K562 (cell line): ENCODE results near the gene ZER1. TPM values are rescaled to one million over a fixed set of nuclear protein-coding genes. Genes with fewer than 3 reads are reported as not detected.

ENCODE experiments used
- ARNT ChIP-seq, 2 experiments: fragments of 450-650 bp; IDR thresholded peaks; 2 replicates each; pipeline ENCODE4 v1.6.1; 2016; ENCODE audit warnings: mild to moderate bottlenecking in 1 of 2
- CREM ChIP-seq: IDR thresholded peaks from 2 replicates; pipeline ENCODE4 v1.6.1; 2014; ENCODE audit warnings: antibody characterized with exemption, low read depth
- ESRRB ChIP-seq: fragments of 250-450 bp; sonication (Bioruptor Pico); IDR thresholded peaks from 2 replicates; pipeline ENCODE4 v1.5.0; 2020; ENCODE audit warnings: mild to moderate bottlenecking, moderate library complexity, borderline replicate concordance
- GATAD2B ChIP-seq: fragments of 450-650 bp; IDR thresholded peaks from 2 replicates; pipeline ENCODE4 v1.6.1; 2017; ENCODE audit warnings: mild to moderate bottlenecking, borderline replicate concordance
- ILF3 ChIP-seq: fragments of 450-650 bp; IDR thresholded peaks from 2 replicates; pipeline ENCODE4 v1.6.1; 2018; ENCODE audit warnings: antibody characterized with exemption, mild to moderate bottlenecking, moderate library complexity, borderline replicate concordance
- MAZ ChIP-seq, 2 experiments: fragments of 450-650 bp in 1 of 2; sonication (generic) in 1 of 2; formaldehyde crosslinking; IDR thresholded peaks in 1 of 2; conservative IDR thresholded peaks in 1 of 2; 2 replicates each; pipeline versions ENCODE4 v1.4.0 to v1.5.0; 2020; ENCODE audit warnings: mild to moderate bottlenecking in 1 of 2, missing genetic modification reagents in 1 of 2
- MXI1 ChIP-seq: IDR thresholded peaks from 2 replicates; pipeline ENCODE4 v1.6.1; 2011; ENCODE audit warnings: low read depth, mild to moderate bottlenecking, improper control_type of control experiment, low read length
- PKNOX1 ChIP-seq: fragments of 450-650 bp; IDR thresholded peaks from 2 replicates; pipeline ENCODE4 v1.6.1; 2016
- POLR2A ChIP-seq: fragments of 450-650 bp; conservative IDR thresholded peaks from 2 replicates; pipeline ENCODE4 v1.6.1; 2016
- POLR3A ChIP-seq: IDR thresholded peaks from 2 replicates; pipeline ENCODE4 v1.6.1; 2011; ENCODE audit warnings: borderline replicate concordance, mild to moderate bottlenecking, moderate library complexity; ENCODE audit not compliant: insufficient read length, insufficient read depth; ENCODE audit errors: extremely low read depth
- RNF219 ChIP-seq: fragments of 250-450 bp; sonication (Bioruptor Pico); IDR thresholded peaks from 2 replicates; pipeline ENCODE4 v1.5.0; 2022; ENCODE audit warnings: mild to moderate bottlenecking
- SNRNP70 ChIP-seq: fragments of 200-400 bp; formaldehyde crosslinking; optimal IDR thresholded peaks from 2 replicates; pipeline ENCODE3; 2017; ENCODE audit warnings: low read depth, low read length
- THRAP3 ChIP-seq: fragments of 450-650 bp; IDR thresholded peaks from 2 replicates; pipeline ENCODE4 v1.6.1; 2016; ENCODE audit warnings: mild to moderate bottlenecking, inconsistent platforms, borderline replicate concordance
- TOE1 ChIP-seq, 2 experiments: fragments of 450-650 bp in 1 of 2; sonication (generic) in 1 of 2; formaldehyde crosslinking in 1 of 2; IDR thresholded peaks; 2 replicates each; pipeline versions ENCODE4 v1.7.1 to v1.8.0; 2016 to 2022; ENCODE audit warnings: borderline replicate concordance in 2 of 2, mild to moderate bottlenecking in 2 of 2, antibody characterized with exemption in 1 of 2, inconsistent platforms in 1 of 2, low read depth in 1 of 2, missing genetic modification reagents in 1 of 2, moderate library complexity in 1 of 2
- YBX1 ChIP-seq: fragments of 450-650 bp; IDR thresholded peaks from 2 replicates; pipeline ENCODE4 v1.7.1; 2016; ENCODE audit warnings: mild to moderate bottlenecking
- ZKSCAN8 ChIP-seq: fragments of 200-800 bp; sonication (Bioruptor generic); IDR thresholded peaks from 2 replicates; pipeline ENCODE4 v1.6.1; 2016; ENCODE audit warnings: missing genetic modification characterization, missing compliant biosample characterization
- ZNF23 ChIP-seq: fragments of 250-450 bp; sonication (Bioruptor Pico); IDR thresholded peaks from 2 replicates; pipeline ENCODE4 v1.4.0; 2020; ENCODE audit warnings: mild to moderate bottlenecking
- ZNF274 ChIP-seq: IDR thresholded peaks from 2 replicates; pipeline ENCODE4 v1.6.1; 2011; ENCODE audit warnings: low read depth, mild to moderate bottlenecking, low read length, moderate library complexity, borderline replicate concordance
- ZNF431 ChIP-seq: sonication (generic); formaldehyde crosslinking; IDR thresholded peaks from 2 replicates; pipeline ENCODE4 v1.8.0; 2022; ENCODE audit warnings: mild to moderate bottlenecking, missing genetic modification reagents
- ZNF655 ChIP-seq: fragments of 250-450 bp; sonication (Bioruptor Pico); IDR thresholded peaks from 2 replicates; pipeline ENCODE4 v1.5.0; 2021
- polyA plus RNA-seq, 8 experiments: library from polyadenylated mRNA; depleted of rRNA in 4 of 8; stranded (reverse) in 5 of 8; unstranded in 3 of 8; fragments of >200 nt; fragmentation: Nextera tagmentation in 2 of 8; fragmentation: Illumina TruSeq in 1 of 8; extraction: Ambion mirVana in 2 of 8; extraction: Trizol in 1 of 8; gene quantifications; 2 replicates each; pipeline versions ENCODE4 v1.2.1 to v1.2.3, GENCODE V29; 2011 to 2014; ENCODE audit warnings: inconsistent platforms in 1 of 8, missing spikeins in 1 of 8
- total RNA-seq, 7 experiments: library from RNA; depleted of rRNA in 6 of 7; stranded (reverse); fragments of >200 nt in 6 of 7; fragmentation: Illumina TruSeq in 2 of 7; extraction: Trizol in 2 of 7; gene quantifications; 2 replicates each; pipeline versions ENCODE4 v1.2.1 to v1.2.3, GENCODE V29; 2011 to 2021; ENCODE audit warnings: low replicate concordance in 1 of 7
- TF ChIP-seq, protein P1 (sequence below): fragments of 250-450 bp; sonication (Bioruptor Pico); IDR thresholded peaks from 2 replicates; pipeline ENCODE4 v1.5.1; 2021; ENCODE audit warnings: mild to moderate bottlenecking

Gene ZER1
- total and polyA plus RNA-seq, 9 of the 15 experiments (the other 6 are each of a cell fraction or from before 2014, with no cell fraction given), result 0.07 to 10.7 (median 6.2) TPM

DNA sequence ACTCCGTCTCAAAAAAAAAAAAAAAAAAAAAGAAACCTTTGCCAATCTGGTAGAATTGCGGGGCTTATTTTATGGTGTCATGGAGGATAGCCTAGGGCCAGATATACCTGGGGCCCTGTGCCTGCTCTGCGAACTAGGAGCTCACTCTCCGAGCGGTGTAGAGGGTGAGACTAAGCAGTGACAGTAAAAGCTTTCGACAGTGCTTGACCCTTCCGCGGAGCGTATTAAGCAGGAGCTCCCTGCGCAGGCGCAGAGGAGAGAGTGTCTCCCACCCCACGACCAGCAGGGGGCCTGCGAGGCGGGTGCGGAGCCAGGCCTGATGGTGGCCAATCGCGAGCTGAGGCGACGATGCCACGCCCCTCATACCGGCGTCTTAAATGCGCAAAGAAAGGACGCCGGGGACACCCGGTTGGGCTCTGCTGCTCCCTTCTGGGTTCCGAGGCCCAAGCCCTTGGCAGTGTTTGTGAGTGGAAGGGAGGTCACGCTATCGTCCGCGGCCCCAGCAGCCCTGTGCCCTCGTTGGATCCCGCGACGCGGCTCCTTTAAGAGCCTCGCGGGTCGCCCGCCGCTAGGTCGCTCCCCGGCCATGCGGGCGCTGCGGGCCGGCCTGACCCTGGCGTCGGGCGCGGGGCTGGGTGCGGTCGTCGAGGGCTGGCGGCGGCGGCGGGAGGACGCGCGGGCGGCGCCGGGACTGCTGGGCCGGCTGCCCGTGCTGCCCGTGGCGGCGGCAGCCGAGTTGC lies 46.5 kb upstream of the ZER1 start, which contains the start of gene ENDOG (continued):
- TF ChIP-seq MAZ (CRISPR knock-in tag; conservative IDR thresholded peaks at IDR 0.05 in 1 of 2, IDR thresholded peaks at IDR 0.05 in 1 of 2) (peak; percentile 64 to 87), YBX1 (no peak), RNF219 (CRISPR knock-in tag) (no peak), ZNF431 (CRISPR knock-in tag) (no peak; the same call in 1 of the 2 replicates), ZNF655 (CRISPR knock-in tag) (no peak), THRAP3 (no peak), ILF3 (no peak), ZKSCAN8 (CRISPR knock-in tag) (no peak), GATAD2B (peak; percentile 86; the same call in 1 of the 2 replicates), SNRNP70 (no peak), MXI1 (no peak), CREM (peak; percentile 89), POLR3A (no peak), ARNT (IDR thresholded peaks at IDR 0.05) (peak; percentile 15 to 59; a peak in 1 of 4 replicates), ESRRB (CRISPR knock-in tag) (no peak), ZNF23 (no peak), ZNF274 (no peak), TOE1 (IDR thresholded peaks at IDR 0.05; ENCODE audit: borderline replicate concordance) (peak; percentile 85; the same call in 1 of the 2 replicates), TOE1 (CRISPR knock-in tag; IDR thresholded peaks at IDR 0.05; ENCODE audit: borderline replicate concordance, low read depth) (no peak), POLR2A (peak; percentile 94), PKNOX1 (peak; percentile 58; the same call in 1 of the 2 replicates)
- TF ChIP-seq, protein P1, sequence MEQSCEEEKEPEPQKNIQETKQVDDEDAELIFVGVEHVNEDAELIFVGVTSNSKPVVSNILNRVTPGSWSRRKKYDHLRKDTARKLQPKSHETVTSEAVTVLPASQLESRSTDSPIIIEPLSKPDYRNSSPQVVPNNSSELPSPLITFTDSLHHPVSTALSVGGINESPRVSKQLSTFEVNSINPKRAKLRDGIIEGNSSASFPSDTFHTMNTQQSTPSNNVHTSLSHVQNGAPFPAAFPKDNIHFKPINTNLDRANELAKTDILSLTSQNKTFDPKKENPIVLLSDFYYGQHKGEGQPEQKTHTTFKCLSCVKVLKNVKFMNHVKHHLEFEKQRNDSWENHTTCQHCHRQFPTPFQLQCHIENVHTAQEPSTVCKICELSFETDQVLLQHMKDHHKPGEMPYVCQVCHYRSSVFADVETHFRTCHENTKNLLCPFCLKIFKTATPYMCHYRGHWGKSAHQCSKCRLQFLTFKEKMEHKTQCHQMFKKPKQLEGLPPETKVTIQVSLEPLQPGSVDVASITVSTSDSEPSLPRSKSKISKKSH (CRISPR knock-in tag), result no peak
